Ovary (tissue), 9 donors: ENCODE data around the gene ZRANB2. TPM values are rescaled to one million over a fixed set of nuclear protein-coding genes. Genes with fewer than 3 reads are reported as not detected.

ENCODE experiments used
- DNase-seq, 5 donors: peaks; one replicate each; pipeline ENCODE4 v3.0.0-alpha.2; 2019 to 2020
- H3K27ac ChIP-seq, 2 donors: fragments of 200-600 bp; one replicate each; pipeline versions ENCODE4 v1.5.1 to v1.8.0; 2019 to 2022
- H3K27me3 ChIP-seq: fragments of 200-600 bp; one replicate; pipeline ENCODE4 v1.8.0; 2022
- H3K36me3 ChIP-seq: fragments of 200-600 bp; sonication (generic); one replicate; pipeline ENCODE4 v1.5.1; 2019
- H3K4me1 ChIP-seq: one replicate; pipeline ENCODE4 v1.8.1; 2013; ENCODE audit warnings: mild to moderate bottlenecking, moderate library complexity; ENCODE audit not compliant: insufficient read depth
- H3K4me3 ChIP-seq: fragments of 200-600 bp; sonication (generic); one replicate; pipeline ENCODE4 v1.5.1; 2017
- H3K9me3 ChIP-seq, 2 donors: fragments of 200-600 bp in 1 of 2; sonication (generic) in 1 of 2; one replicate each; pipeline versions ENCODE4 v1.5.1 to v1.8.1; 2013 to 2019; ENCODE audit warnings: mild to moderate bottlenecking in 1 of 2, moderate library complexity in 1 of 2
- CTCF ChIP-seq, 3 donors: fragments of 450-650 bp in 2 of 3; fragments of 200-600 bp in 1 of 3; IDR thresholded peaks; one replicate each; pipeline versions ENCODE4 v1.5.1 to v1.8.0; 2016 to 2022; ENCODE audit warnings: antibody characterized with exemption in 3 of 3, mild to moderate bottlenecking in 1 of 3
- EP300 ChIP-seq: sonication (generic); formaldehyde crosslinking; IDR thresholded peaks from one replicate; pipeline ENCODE4 v1.6.1; 2017; ENCODE audit warnings: antibody characterized with exemption
- POLR2A ChIP-seq: fragments of 450-650 bp; IDR thresholded peaks from one replicate; pipeline ENCODE4 v1.6.1; 2017; ENCODE audit warnings: antibody characterized with exemption, mild to moderate bottlenecking, moderate library complexity
- WGBS, 3 donors: extraction: QIAGEN DNeasy Blood & Tissue Kit in 1 of 3; methylation state at CpG; one replicate each; pipeline versions ENCODE4 v1.1.5 to v1.1.7; 2013 to 2017; 5-methylcytosine and 5-hydroxymethylcytosine counted together
- intact Hi-C, 4 donors: fragments of 100-400 bp; cut with DNase I; formaldehyde crosslinking; loops; one replicate each; pipeline versions ENCODE4 v1.11.0 to v1.15.1; 2022 to 2023
- polyA plus RNA-seq, 2 donors: library from polyadenylated mRNA; stranded (reverse); fragments of 200-250 nt in 1 of 2; fragments of 350-450 nt in 1 of 2; fragmentation: Illumina TruSeq in 1 of 2; extraction: RNeasy Lipid Tissue Mini Kit (QIAGEN cat#74804) in 1 of 2; gene quantifications; one replicate each; pipeline ENCODE4 v1.2.3, GENCODE V29; 2013 to 2014
- total RNA-seq, 7 donors: library from RNA; depleted of rRNA in 2 of 7; stranded (reverse); fragments of >200 nt in 2 of 7; fragmentation: NEBNext Ultra II Directional in 3 of 7; extraction: Animal tissue kit (Norgen Biotek cat#: 25700) in 3 of 7; gene quantifications; one replicate each; pipeline versions ENCODE4 v1.1.0 to v1.2.4, GENCODE V29; 2016 to 2023
- donor health status: DM: no; HTN: no; CAD: no; lungs with moderate emphysema.
- donor health status: DM: no; HTN: no; CAD: no.
- donor health status: Bipolar disorder and iron deficiency.
- donor health status: DM: yes; HTN: yes; CAD: no.
- donor health status: DM: no; HTN: no; CAD: no.
- donor health status: DM: yes; HTN: yes; CAD: no.

The ZRANB2 gene
- total and polyA plus RNA-seq, 9 donors: 53.4 to 109 (median 84.7) TPM

- WGBS, 3 donors: 55 to 79% (median 71%) methylated on average over 2 of the region's 2 CpGs
- intact Hi-C loops: no loop called here
- Histone ChIP-seq H3K4me1 (no peaks in the 10 kb centered on the region), H3K27ac (no peak overlapping the region), H3K4me3 (no peak overlapping the region), H3K36me3 (no peaks in the 10 kb centered on the region), H3K9me3 (no peaks in the 10 kb centered on the region), H3K27me3 (no peaks in the 10 kb centered on the region)
- TF ChIP-seq CTCF (IDR thresholded peaks at IDR 0.05): no peak
- no peak for TF ChIP-seq POLR2A
- no peak for TF ChIP-seq EP300
- DNase-seq: no peak
Measured at GRCh38 chr1:71116729-71117128, 35.9 kb upstream of the ZRANB2 start.

DNA sequence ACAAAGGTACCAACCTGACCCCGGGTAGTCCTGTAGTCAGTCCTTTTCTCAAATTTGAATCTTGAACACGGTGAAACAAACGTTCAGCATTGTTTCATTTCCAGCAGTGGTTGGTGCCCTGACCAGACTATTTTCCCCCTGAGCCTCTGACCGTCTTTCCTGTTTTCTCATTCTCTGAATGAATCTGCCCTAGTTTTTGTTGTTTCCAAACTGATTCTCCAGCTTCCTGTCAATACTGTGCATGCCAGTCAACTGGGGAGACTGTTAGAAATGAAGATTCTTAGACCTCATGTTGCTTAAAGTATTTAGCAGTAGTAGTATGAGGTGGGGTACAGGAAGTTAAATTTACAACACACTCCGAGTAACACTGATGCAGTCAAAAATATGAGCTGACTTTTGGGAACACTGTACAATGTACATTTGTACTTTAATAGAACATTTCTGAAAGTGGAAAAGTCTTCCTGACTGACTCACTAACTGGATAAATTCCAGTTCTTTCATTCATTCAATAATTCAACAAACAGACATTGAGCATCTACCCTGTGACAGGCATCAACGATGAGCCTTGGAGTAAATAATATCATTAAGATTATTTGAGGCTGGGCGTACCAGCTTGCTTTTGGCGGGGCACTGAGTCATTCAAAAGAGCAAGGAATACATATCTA lies 26.0 kb upstream of the ZRANB2 start:
- Histone ChIP-seq H3K27me3 (no peaks in the 10 kb centered on the region), H3K36me3 (no peaks in the 10 kb centered on the region), H3K9me3 (no peaks in the 10 kb centered on the region), H3K27ac (no peak overlapping the region), H3K4me1 (no peaks in the 10 kb centered on the region), H3K4me3 (no peak overlapping the region)
- no peak for DNase-seq
- intact Hi-C loops: no loop called here
- TF ChIP-seq POLR2A (no peak), EP300 (no peak), CTCF (IDR thresholded peaks at IDR 0.05) (no peak)
- WGBS, 3 donors: 90 to 91% (median 91%) methylated on average over 8 of the region's 8 CpGs

- 95 to 97% (median 97%) methylated on average over 4 of the region's 4 CpGs for WGBS, 3 donors
Measured at GRCh38 chr1:71104417-71104816, 23.6 kb upstream of the ZRANB2 start.

GRCh38 chr1:71101839-71102376 lies 21.1 kb upstream of the ZRANB2 start:
- no peak for DNase-seq
- WGBS, 3 donors: 83 to 100% (median 91%) methylated on average over 1 of the region's 1 CpG
- intact Hi-C loops: no loop called here
- Histone ChIP-seq H3K9me3 (no peaks in the 10 kb centered on the region), H3K27ac (no peak overlapping the region), H3K36me3 (no peaks in the 10 kb centered on the region), H3K4me3 (no peak overlapping the region), H3K27me3 (no peaks in the 10 kb centered on the region), H3K4me1 (no peaks in the 10 kb centered on the region)
- TF ChIP-seq POLR2A (no peak), EP300 (no peak), CTCF (IDR thresholded peaks at IDR 0.05) (no peak)

More at GRCh38 chr1:71104417-71104816, 23.6 kb upstream of the ZRANB2 start:
- DNase-seq: no peak
- Histone ChIP-seq H3K36me3 (no peaks in the 10 kb centered on the region), H3K4me1 (no peaks in the 10 kb centered on the region), H3K4me3 (no peak overlapping the region), H3K27ac (no peak overlapping the region), H3K27me3 (no peaks in the 10 kb centered on the region), H3K9me3 (no peaks in the 10 kb centered on the region)
- intact Hi-C loops: no loop called here
- TF ChIP-seq EP300 (no peak), POLR2A (no peak), CTCF (IDR thresholded peaks at IDR 0.05) (no peak)
